Measurements from ENCODE around the gene LCE1E. TPM values are rescaled to one million over a fixed set of nuclear protein-coding genes. Genes with fewer than 3 reads are reported as not detected.

LCE1E gene
- total RNA-seq, 1 donor from 2014 or later: not detected

- no peak for DNase-seq (ENCODE audit: low spot score)
Observed at GRCh38 chr1:152777510-152778137, 8.4 kb upstream of the LCE1E start.

- DNase-seq (ENCODE audit: low spot score): no peak
Observed at GRCh38 chr1:152783095-152783494, 3.0 kb upstream of the LCE1E start.

- no peak for DNase-seq (ENCODE audit: low spot score)
Observed at GRCh38 chr1:152795686-152796085, 9.6 kb downstream of the LCE1E start.

GRCh38 chr1:152796421-152796820 is 10.4 kb downstream of the LCE1E start, which contains the start of gene LCE1D:
Gene LCE1D, plus strand, starts transcription at chr1:152796721. Its CDS starts 1,074 bp downstream, at chr1:152797795.
- DNase-seq (ENCODE audit: low spot score): no peak

DNA sequence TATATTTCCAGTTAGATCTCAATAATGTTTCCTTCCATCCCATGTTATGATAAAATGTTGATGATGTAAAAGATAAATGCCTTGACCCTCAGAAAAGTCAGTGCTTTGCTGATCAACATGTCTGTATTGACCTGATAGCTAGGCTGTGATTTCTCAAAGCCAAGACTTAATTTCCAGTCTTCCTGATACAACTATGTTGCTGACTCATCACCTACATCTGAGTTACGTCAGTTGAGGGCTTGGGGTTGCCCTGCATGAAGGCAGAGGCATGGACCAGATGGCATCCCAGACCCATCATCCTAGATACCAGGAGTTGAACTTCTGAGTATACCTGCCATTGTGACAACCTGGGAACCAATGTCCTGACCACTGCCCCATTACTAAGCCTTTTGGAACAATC is 15.3 kb downstream of the LCE1E start:
- DNase-seq (ENCODE audit: low spot score): no peak

- no peak for DNase-seq (ENCODE audit: low spot score)
Observed at GRCh38 chr1:152806576-152806975, 20.5 kb downstream of the LCE1E start, which contains the start of gene LCE1C. Gene LCE1C, minus strand, starts transcription at chr1:152806651. Its CDS starts 1,173 bp downstream, at chr1:152805478.

DNA sequence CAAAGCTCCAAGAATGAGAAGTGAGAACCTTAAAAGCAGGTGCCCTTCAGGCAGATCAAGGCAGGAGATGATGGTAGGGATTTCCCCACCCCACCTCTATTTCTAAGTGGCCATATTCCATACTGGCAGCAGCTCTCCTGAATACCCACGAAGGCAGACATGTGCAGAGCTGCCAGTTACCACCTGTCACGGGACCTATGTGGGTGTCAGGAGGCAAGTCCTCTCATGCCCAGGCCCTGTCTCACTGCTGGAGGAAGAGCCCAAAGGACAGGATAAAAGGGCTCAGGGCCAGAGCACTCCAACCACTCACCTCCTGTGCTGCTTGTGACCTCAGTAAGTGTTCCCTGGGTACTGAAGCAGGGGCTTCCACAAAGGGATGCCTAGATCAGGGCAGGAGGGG is 25.0 kb downstream of the LCE1E start:
- no peak for DNase-seq (ENCODE audit: low spot score)

DNA sequence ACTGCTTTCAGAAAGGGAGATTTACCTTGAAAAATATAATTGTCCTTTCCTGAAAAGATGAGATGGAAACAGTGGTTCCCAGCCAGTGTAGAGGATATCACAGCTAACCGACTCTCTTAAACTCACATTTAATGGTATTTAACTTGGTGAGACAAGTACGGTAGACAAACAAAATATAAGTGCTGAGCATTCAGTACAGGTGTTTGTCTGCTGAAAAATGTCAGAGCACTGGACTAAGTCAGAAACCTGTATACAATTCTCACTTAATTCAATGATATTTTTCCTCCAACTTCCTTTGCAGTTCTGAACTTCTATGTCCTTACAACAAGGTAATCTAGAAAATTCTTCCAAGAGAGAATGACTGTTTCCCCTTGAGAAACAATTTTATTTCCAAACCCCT is 25.6 kb downstream of the LCE1E start, which contains the start of gene LCE1B:
Gene LCE1B (plus strand): TSS at position 301 of the 400 bp plus-strand sequence. CDS start 476 bp downstream, outside the sequence.
- no peak for DNase-seq (ENCODE audit: low spot score)

GRCh38 chr1:152817309-152817708 is 31.3 kb downstream of the LCE1E start:
- no peak for DNase-seq (ENCODE audit: low spot score)

GRCh38 chr1:152823294-152823693 is 37.2 kb downstream of the LCE1E start:
- no peak for DNase-seq (ENCODE audit: low spot score)

GRCh38 chr1:152824964-152825363 is 38.9 kb downstream of the LCE1E start:
- no peak for DNase-seq (ENCODE audit: low spot score)

DNA sequence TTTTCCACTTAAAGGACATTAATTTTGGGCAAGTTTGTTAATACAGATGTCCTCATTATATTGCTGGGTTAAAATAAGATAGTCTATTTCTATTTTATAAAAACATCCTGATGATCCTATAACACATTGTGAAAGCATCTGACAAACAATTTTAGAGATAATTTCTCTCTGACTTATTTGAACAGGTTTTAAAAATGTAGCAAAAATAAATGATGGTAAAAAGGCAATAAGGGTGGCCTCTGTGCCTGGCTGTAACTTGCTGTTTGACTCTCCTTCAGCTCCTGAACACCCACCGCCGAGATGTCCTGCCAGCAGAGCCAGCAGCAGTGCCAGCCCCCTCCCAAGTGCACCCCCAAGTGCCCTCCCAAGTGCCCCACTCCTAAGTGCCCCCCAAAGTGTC is 41.1 kb downstream of the LCE1E start, which contains the start of gene LCE1A:
Gene LCE1A (plus strand): TSS at position 301 of the 400 bp plus-strand sequence. CDS start 0 bp downstream, at position 301.
- no peak for DNase-seq (ENCODE audit: low spot score)

GRCh38 chr1:152836870-152837269 is 50.8 kb downstream of the LCE1E start:
- no peak for DNase-seq (ENCODE audit: low spot score)

Other genes starting within 250 kb of the LCE1E start
- not detected for gene LCE3E, start 219.5 kb upstream of the LCE1E start, total RNA-seq (ENCODE audit: insufficient read depth, low replicate concordance)
- 2.4 TPM for gene LCE3D, start 205.7 kb upstream of the LCE1E start, total RNA-seq (ENCODE audit: insufficient read depth, low replicate concordance)
- gene LCE3C, start 186.0 kb upstream of the LCE1E start, total RNA-seq (ENCODE audit: insufficient read depth, low replicate concordance): not detected
- not detected for gene LCE3B, start 172.4 kb upstream of the LCE1E start, total RNA-seq (ENCODE audit: insufficient read depth, low replicate concordance)
- not detected for gene LCE3A, start 163.2 kb upstream of the LCE1E start, total RNA-seq (ENCODE audit: insufficient read depth, low replicate concordance)
- not detected for gene LCE2D, start 122.9 kb upstream of the LCE1E start, total RNA-seq (ENCODE audit: insufficient read depth, low replicate concordance)
- not detected for gene LCE2C, start 111.0 kb upstream of the LCE1E start, total RNA-seq (ENCODE audit: insufficient read depth, low replicate concordance)
- not detected for gene LCE2B, start 100.1 kb upstream of the LCE1E start, total RNA-seq (ENCODE audit: insufficient read depth, low replicate concordance)
- not detected for gene LCE2A, start 87.9 kb upstream of the LCE1E start, total RNA-seq (ENCODE audit: insufficient read depth, low replicate concordance)
- not detected for gene LCE4A, start 78.1 kb upstream of the LCE1E start, total RNA-seq (ENCODE audit: insufficient read depth, low replicate concordance)
- gene KPRP, start 28.2 kb upstream of the LCE1E start, total RNA-seq (ENCODE audit: insufficient read depth, low replicate concordance): 1.7 TPM
- gene LCE1F, start 11.1 kb upstream of the LCE1E start, total RNA-seq (ENCODE audit: insufficient read depth, low replicate concordance): not detected
- gene LCE1D, start 10.5 kb downstream of the LCE1E start, total RNA-seq (ENCODE audit: insufficient read depth, low replicate concordance): not detected
- gene LCE1C, start 20.4 kb downstream of the LCE1E start, total RNA-seq (ENCODE audit: insufficient read depth, low replicate concordance): not detected
- not detected for gene LCE1B, start 25.7 kb downstream of the LCE1E start, total RNA-seq (ENCODE audit: insufficient read depth, low replicate concordance)
- not detected for gene LCE1A, start 41.2 kb downstream of the LCE1E start, total RNA-seq (ENCODE audit: insufficient read depth, low replicate concordance)
- gene LCE6A, start 56.6 kb downstream of the LCE1E start, total RNA-seq (ENCODE audit: insufficient read depth, low replicate concordance): not detected
- not detected for gene LCE7A, start 73.7 kb downstream of the LCE1E start, total RNA-seq (ENCODE audit: insufficient read depth, low replicate concordance)
- 3.6 TPM for gene SMCP, start 92.1 kb downstream of the LCE1E start, total RNA-seq (ENCODE audit: insufficient read depth, low replicate concordance)
- gene IVL, start 122.3 kb downstream of the LCE1E start, total RNA-seq (ENCODE audit: insufficient read depth, low replicate concordance): 14.2 TPM
- not detected for gene SPRR5, start 160.9 kb downstream of the LCE1E start, total RNA-seq (ENCODE audit: insufficient read depth, low replicate concordance)
- gene SPRR4, start 184.4 kb downstream of the LCE1E start, total RNA-seq (ENCODE audit: insufficient read depth, low replicate concordance): not detected
- gene SPRR1A, start 197.8 kb downstream of the LCE1E start, total RNA-seq (ENCODE audit: insufficient read depth, low replicate concordance): not detected
- gene SPRR3, start 215.5 kb downstream of the LCE1E start, total RNA-seq (ENCODE audit: insufficient read depth, low replicate concordance): 8.7 TPM
- not detected for gene SPRR1B, start 244.9 kb downstream of the LCE1E start, total RNA-seq (ENCODE audit: insufficient read depth, low replicate concordance)